RWPE1 (cell line): Measurements from ENCODE around the gene OR51D1.

ENCODE experiments used
- CTCF ChIA-PET: fragments of 350-600 bp; sonication (Branson Sonifier 250); formaldehyde crosslinking; extraction: SDS; loops from one replicate; lab custom pipeline; 2021; lab: Yijun Ruan, JAX
- POLR2A ChIA-PET: fragments of 400-600 bp; formaldehyde crosslinking; extraction: SDS; loops from one replicate; lab custom pipeline; 2020; ENCODE audit warnings: antibody characterized with exemption; ENCODE audit not compliant: low non-redundant PET; lab: Yijun Ruan, JAX
- DNase-seq: peaks from one replicate; pipeline ENCODE4 v3.0.0; 2012; ENCODE audit warnings: low spot score
- H3K27ac ChIP-seq: fragments of 450-650 bp; 2 replicates; pipeline ENCODE4 v1.5.1; 2017
- TF ChIP-seq, protein P1 (sequence below): fragments of 450-650 bp; conservative IDR thresholded peaks from 2 replicates; pipeline ENCODE4 v1.5.1; 2017; ENCODE audit warnings: low read depth, mild to moderate bottlenecking

The OR51D1 gene

GRCh38 chr11:4658629-4659445 is 21.6 kb downstream of the OR51D1 start:
- TF ChIP-seq, protein P1, sequence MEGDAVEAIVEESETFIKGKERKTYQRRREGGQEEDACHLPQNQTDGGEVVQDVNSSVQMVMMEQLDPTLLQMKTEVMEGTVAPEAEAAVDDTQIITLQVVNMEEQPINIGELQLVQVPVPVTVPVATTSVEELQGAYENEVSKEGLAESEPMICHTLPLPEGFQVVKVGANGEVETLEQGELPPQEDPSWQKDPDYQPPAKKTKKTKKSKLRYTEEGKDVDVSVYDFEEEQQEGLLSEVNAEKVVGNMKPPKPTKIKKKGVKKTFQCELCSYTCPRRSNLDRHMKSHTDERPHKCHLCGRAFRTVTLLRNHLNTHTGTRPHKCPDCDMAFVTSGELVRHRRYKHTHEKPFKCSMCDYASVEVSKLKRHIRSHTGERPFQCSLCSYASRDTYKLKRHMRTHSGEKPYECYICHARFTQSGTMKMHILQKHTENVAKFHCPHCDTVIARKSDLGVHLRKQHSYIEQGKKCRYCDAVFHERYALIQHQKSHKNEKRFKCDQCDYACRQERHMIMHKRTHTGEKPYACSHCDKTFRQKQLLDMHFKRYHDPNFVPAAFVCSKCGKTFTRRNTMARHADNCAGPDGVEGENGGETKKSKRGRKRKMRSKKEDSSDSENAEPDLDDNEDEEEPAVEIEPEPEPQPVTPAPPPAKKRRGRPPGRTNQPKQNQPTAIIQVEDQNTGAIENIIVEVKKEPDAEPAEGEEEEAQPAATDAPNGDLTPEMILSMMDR: no peak
- ChIA-PET CTCF (no interaction called here), POLR2A (no interaction called here)
- no peak overlapping the region for H3K27ac ChIP-seq
- DNase-seq: no peak

DNA sequence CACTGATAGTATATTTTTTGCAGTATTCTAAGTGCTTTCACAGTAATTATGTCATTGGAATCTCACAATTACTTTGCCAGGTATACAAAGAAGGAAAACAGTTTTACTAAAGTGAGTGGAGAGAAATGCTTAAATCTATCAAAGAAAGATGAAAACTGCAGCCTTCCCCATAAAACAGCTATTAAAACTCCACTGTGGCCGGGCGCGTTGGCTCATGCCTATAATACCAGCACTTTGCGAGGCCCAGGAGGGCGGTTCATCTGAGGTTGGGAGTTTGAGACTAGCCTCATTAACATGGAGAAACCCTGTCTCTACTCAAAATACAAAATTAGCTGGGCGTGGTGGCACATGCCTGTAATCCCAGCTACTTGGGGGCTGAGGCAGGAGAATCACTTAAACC is 25.6 kb downstream of the OR51D1 start:
- no peak overlapping the region for H3K27ac ChIP-seq
- POLR2A ChIA-PET: no interaction called here
- CTCF ChIA-PET: no interaction called here
- TF ChIP-seq, protein P1: no peak
- no peak for DNase-seq

GRCh38 chr11:4664183-4664582 is 26.9 kb downstream of the OR51D1 start:
- no peak overlapping the region for H3K27ac ChIP-seq
- ChIA-PET POLR2A (no interaction called here), CTCF (no interaction called here)
- DNase-seq: no peak
- TF ChIP-seq, protein P1: no peak

- ChIA-PET CTCF (no interaction called here), POLR2A (no interaction called here)
- no peak for DNase-seq
Observed at GRCh38 chr11:4664786-4665185, 27.5 kb downstream of the OR51D1 start.

GRCh38 chr11:4665424-4665823 is 28.1 kb downstream of the OR51D1 start:
- TF ChIP-seq, protein P1: no peak
- ChIA-PET POLR2A (no interaction called here), CTCF (no interaction called here)
- no peak for DNase-seq
- H3K27ac ChIP-seq: no peak overlapping the region

More at GRCh38 chr11:4664786-4665185, 27.5 kb downstream of the OR51D1 start:
- TF ChIP-seq, protein P1: no peak
- no peak overlapping the region for H3K27ac ChIP-seq

- TF ChIP-seq, protein P1: no peak
- H3K27ac ChIP-seq: no peak overlapping the region
- POLR2A ChIA-PET: no interaction called here
- CTCF ChIA-PET: no interaction called here
- DNase-seq: no peak
Observed at GRCh38 chr11:4671741-4672140, 34.5 kb downstream of the OR51D1 start.
